IMR-90 (cell line): ENCODE measurements around the gene PPM1G.

Experiments used
- BHLHE40 ChIP-seq: fragments of 150-350 bp; IDR thresholded peaks from 2 replicates; pipeline ENCODE4 v1.6.1; 2016; ENCODE audit warnings: mild to moderate bottlenecking, low read depth, low read length
- CEBPB ChIP-seq: IDR thresholded peaks from 2 replicates; pipeline ENCODE4 v1.6.1; 2012; ENCODE audit warnings: low read depth, low read length, improper control_type of control experiment
- CHD1 ChIP-seq: IDR thresholded peaks from 2 replicates; pipeline ENCODE4 v1.6.1; 2012; ENCODE audit warnings: low read depth, low read length, improper control_type of control experiment
- CTCF ChIP-seq: conservative IDR thresholded peaks from 2 replicates; pipeline ENCODE4 v1.5.1; 2012; ENCODE audit warnings: mild to moderate bottlenecking, low read depth, low read length, improper control_type of control experiment
- ELK1 ChIP-seq: fragments of 150-350 bp; IDR thresholded peaks from 2 replicates; pipeline ENCODE4 v1.6.1; 2016; ENCODE audit warnings: low read depth, mild to moderate bottlenecking, low read length, moderate library complexity, borderline replicate concordance
- FOS ChIP-seq: fragments of 150-350 bp; IDR thresholded peaks from 2 replicates; pipeline ENCODE4 v1.6.1; 2016; ENCODE audit warnings: low read depth, low read length
- MAZ ChIP-seq: IDR thresholded peaks from 2 replicates; pipeline ENCODE4 v1.6.1; 2012; ENCODE audit warnings: low read depth, mild to moderate bottlenecking, low read length, improper control_type of control experiment, moderate library complexity, borderline replicate concordance
- MXI1 ChIP-seq: IDR thresholded peaks from 2 replicates; pipeline ENCODE4 v1.6.1; 2012; ENCODE audit warnings: low read depth, mild to moderate bottlenecking, low read length, moderate library complexity, borderline replicate concordance
- POLR2A ChIP-seq: IDR thresholded peaks from 2 replicates; pipeline ENCODE4 v1.6.1; 2012; ENCODE audit warnings: mild to moderate bottlenecking, low read depth, low read length
- RAD21 ChIP-seq: IDR thresholded peaks from 2 replicates; pipeline ENCODE4 v1.6.1; 2012; ENCODE audit warnings: low read length, improper control_type of control experiment
- RCOR1 ChIP-seq: IDR thresholded peaks from 2 replicates; pipeline ENCODE4 v1.6.1; 2012; ENCODE audit warnings: mild to moderate bottlenecking, low read length, improper control_type of control experiment; ENCODE audit not compliant: insufficient replicate concordance
- RFX5 ChIP-seq: IDR thresholded peaks from 2 replicates; pipeline ENCODE4 v1.8.0; 2012; ENCODE audit warnings: low read depth, mild to moderate bottlenecking, low read length, moderate library complexity
- SMC3 ChIP-seq: fragments of 150-350 bp; IDR thresholded peaks from 2 replicates; pipeline ENCODE4 v1.6.1; 2016; ENCODE audit warnings: low read depth, mild to moderate bottlenecking, antibody characterized with exemption, low read length, moderate library complexity
- USF2 ChIP-seq: fragments of 150-350 bp; IDR thresholded peaks from 2 replicates; pipeline ENCODE4 v1.6.1; 2017; ENCODE audit warnings: mild to moderate bottlenecking, antibody characterized with exemption, low read length, low read depth

- no peak for TF ChIP-seq CTCF
- peak; percentile 73; the same call in 1 of the 2 replicates for TF ChIP-seq MXI1
- TF ChIP-seq MAZ: peak; percentile 92
- TF ChIP-seq POLR2A: peak; percentile 51; the same call in 1 of the 2 replicates
- TF ChIP-seq CEBPB: no peak
- TF ChIP-seq RAD21: no peak
- no peak for TF ChIP-seq CHD1
- no peak for TF ChIP-seq RCOR1
- TF ChIP-seq FOS: no peak
- TF ChIP-seq RFX5: no peak
- no peak for TF ChIP-seq USF2
- TF ChIP-seq ELK1: no peak
- no peak for TF ChIP-seq SMC3
- TF ChIP-seq BHLHE40: no peak
These were observed at the start of gene PPM1G for GRCh38 chr2:27409321-27410073.
